ENCODE measurements around the gene RASA2. TPM values are rescaled to one million over a fixed set of nuclear protein-coding genes. Genes with fewer than 3 reads are reported as not detected.
A peak's percentile ranks its signal among the peaks of the same experiment; 100 is the strongest.

RASA2 gene
- total RNA-seq, 6 donors from 2014 or later: 11.7 to 41.5 (median 21.3) TPM

GRCh38 chr3:141447383-141447782 is 39.4 kb upstream of the RASA2 start:
- TF ChIP-seq POLR2AphosphoS5 (IDR thresholded peaks at IDR 0.05) (no peak), POLR2A (IDR thresholded peaks at IDR 0.05) (no peak), EP300 (IDR thresholded peaks at IDR 0.05) (no peak)
- TF ChIP-seq, protein P1, sequence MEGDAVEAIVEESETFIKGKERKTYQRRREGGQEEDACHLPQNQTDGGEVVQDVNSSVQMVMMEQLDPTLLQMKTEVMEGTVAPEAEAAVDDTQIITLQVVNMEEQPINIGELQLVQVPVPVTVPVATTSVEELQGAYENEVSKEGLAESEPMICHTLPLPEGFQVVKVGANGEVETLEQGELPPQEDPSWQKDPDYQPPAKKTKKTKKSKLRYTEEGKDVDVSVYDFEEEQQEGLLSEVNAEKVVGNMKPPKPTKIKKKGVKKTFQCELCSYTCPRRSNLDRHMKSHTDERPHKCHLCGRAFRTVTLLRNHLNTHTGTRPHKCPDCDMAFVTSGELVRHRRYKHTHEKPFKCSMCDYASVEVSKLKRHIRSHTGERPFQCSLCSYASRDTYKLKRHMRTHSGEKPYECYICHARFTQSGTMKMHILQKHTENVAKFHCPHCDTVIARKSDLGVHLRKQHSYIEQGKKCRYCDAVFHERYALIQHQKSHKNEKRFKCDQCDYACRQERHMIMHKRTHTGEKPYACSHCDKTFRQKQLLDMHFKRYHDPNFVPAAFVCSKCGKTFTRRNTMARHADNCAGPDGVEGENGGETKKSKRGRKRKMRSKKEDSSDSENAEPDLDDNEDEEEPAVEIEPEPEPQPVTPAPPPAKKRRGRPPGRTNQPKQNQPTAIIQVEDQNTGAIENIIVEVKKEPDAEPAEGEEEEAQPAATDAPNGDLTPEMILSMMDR (IDR thresholded peaks at IDR 0.05): no peak
- Histone ChIP-seq H3K36me3 (peaks cover 16 to 57% (median 35%) of the 10 kb centered on the region in 4 donors), H3K27me3 (no peaks in the 10 kb centered on the region), H3K4me1 (peaks cover 6 to 24% (median 15%) of the 10 kb centered on the region in 4 donors), H3K4me3 (no peak overlapping the region), H3K9me3 (no peaks in the 10 kb centered on the region), H3K27ac (no peak overlapping the region)
- whole genome bisulfite sequencing, 2 donors: 89 to 94% methylated on average over 6 of the region's 6 CpGs
- DNase-seq (no peak), ATAC-seq (ENCODE audit: low FRiP score in 2 of 2) (no peak)

DNA sequence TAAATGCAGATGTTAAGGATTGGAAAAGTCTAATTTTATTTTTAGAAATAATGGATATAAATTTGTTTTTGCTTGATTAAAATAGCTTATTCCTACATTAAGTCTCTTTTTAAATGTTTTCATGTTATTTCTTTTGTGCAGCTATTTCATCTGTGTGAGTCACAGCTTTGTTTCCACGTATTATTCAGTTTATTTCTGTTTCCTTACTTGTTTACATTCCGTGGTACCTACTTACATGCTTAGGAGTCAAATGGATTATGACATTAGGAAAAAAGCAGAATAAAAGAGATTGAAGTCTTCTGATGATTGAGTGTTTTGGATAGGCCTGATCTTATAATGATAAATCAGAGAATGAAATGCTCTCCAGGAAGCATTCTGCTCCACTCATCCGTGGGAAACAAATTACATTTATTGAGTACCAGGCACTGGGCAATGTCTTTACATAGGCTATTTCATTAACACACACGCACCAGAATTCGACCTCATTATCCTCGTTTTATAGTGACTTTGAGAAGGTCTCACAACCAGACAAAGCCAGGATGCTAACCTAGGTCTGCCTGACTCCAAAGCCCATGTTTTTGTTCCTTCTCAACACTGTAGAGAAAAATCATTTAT is 38.1 kb upstream of the RASA2 start:
- no peaks in the 10 kb centered on the region for H3K27me3 ChIP-seq
- H3K36me3 ChIP-seq: peaks cover 7 to 44% (median 24%) of the 10 kb centered on the region in 4 donors
- H3K9me3 ChIP-seq: no peaks in the 10 kb centered on the region
- no peak for DNase-seq
- peaks cover 3 to 17% (median 11%) of the 10 kb centered on the region in 4 donors for H3K4me1 ChIP-seq
- H3K27ac ChIP-seq: peak overlapping the region in 2 of 4 donors; percentile 13 to 36
- 58 to 71% methylated on average over 6 of the region's 6 CpGs for WGBS, 2 donors
- H3K4me3 ChIP-seq: no peak overlapping the region
- ATAC-seq (ENCODE audit: low FRiP score in 2 of 2): no peak
- TF ChIP-seq EP300 (IDR thresholded peaks at IDR 0.05): no peak
- TF ChIP-seq, protein P1 (IDR thresholded peaks at IDR 0.05): no peak
- no peak for TF ChIP-seq POLR2A (IDR thresholded peaks at IDR 0.05)
- no peak for TF ChIP-seq POLR2AphosphoS5 (IDR thresholded peaks at IDR 0.05)

- no peaks in the 10 kb centered on the region for H3K27me3 ChIP-seq
- DNase-seq (no peak), ATAC-seq (ENCODE audit: low FRiP score in 2 of 2) (no peak)
- H3K4me3 ChIP-seq: no peak overlapping the region
- peak overlapping the region in 3 of 4 donors; percentile 13 to 36 (median 16) for H3K27ac ChIP-seq
- no peaks in the 10 kb centered on the region for H3K9me3 ChIP-seq
- TF ChIP-seq EP300 (IDR thresholded peaks at IDR 0.05) (no peak), POLR2A (IDR thresholded peaks at IDR 0.05) (no peak)
- TF ChIP-seq, protein P1 (IDR thresholded peaks at IDR 0.05): no peak
- H3K36me3 ChIP-seq: peaks cover 2 to 36% (median 16%) of the 10 kb centered on the region in 4 donors
- peaks cover 3 to 17% (median 13%) of the 10 kb centered on the region in 4 donors for H3K4me1 ChIP-seq
- WGBS, 2 donors: 84% methylated on average over 6 of the region's 6 CpGs
These were observed 37.4 kb upstream of the RASA2 start for GRCh38 chr3:141449424-141449823.

GRCh38 chr3:141450727-141451375 is 36.0 kb upstream of the RASA2 start:
- 80 to 82% methylated on average over 8 of the region's 8 CpGs for WGBS, 2 donors
- TF ChIP-seq, protein P1 (IDR thresholded peaks at IDR 0.05): no peak
- TF ChIP-seq EP300 (IDR thresholded peaks at IDR 0.05) (no peak), POLR2AphosphoS5 (IDR thresholded peaks at IDR 0.05) (no peak), POLR2A (IDR thresholded peaks at IDR 0.05) (no peak)
- Histone ChIP-seq H3K27me3 (no peaks in the 10 kb centered on the region), H3K9me3 (no peaks in the 10 kb centered on the region), H3K4me1 (peaks cover 9 to 31% (median 24%) of the 10 kb centered on the region in 4 donors), H3K27ac (peak overlapping the region in 2 of 4 donors; percentile 39 to 42), H3K36me3 (peaks cover 0 to 23% (median 3%) of the 10 kb centered on the region in 4 donors), H3K4me3 (no peak overlapping the region)
- peak in 1 of 2 donors; percentile 24 for ATAC-seq (ENCODE audit: low FRiP score in 2 of 2)
- no peak for DNase-seq

Measured in upper lobe of left lung (tissue), 6 donors.